ENCODE data around the gene CFB. TPM values are rescaled to one million over a fixed set of nuclear protein-coding genes. Genes with fewer than 3 reads are reported as not detected.

The CFB gene
- total and polyA plus RNA-seq, 9 of the 15 experiments (the other 6 are each of a cell fraction or from before 2014, with no cell fraction given) = 0.08 to 0.91 (median 0.22) TPM; not detected in 4

DNA sequence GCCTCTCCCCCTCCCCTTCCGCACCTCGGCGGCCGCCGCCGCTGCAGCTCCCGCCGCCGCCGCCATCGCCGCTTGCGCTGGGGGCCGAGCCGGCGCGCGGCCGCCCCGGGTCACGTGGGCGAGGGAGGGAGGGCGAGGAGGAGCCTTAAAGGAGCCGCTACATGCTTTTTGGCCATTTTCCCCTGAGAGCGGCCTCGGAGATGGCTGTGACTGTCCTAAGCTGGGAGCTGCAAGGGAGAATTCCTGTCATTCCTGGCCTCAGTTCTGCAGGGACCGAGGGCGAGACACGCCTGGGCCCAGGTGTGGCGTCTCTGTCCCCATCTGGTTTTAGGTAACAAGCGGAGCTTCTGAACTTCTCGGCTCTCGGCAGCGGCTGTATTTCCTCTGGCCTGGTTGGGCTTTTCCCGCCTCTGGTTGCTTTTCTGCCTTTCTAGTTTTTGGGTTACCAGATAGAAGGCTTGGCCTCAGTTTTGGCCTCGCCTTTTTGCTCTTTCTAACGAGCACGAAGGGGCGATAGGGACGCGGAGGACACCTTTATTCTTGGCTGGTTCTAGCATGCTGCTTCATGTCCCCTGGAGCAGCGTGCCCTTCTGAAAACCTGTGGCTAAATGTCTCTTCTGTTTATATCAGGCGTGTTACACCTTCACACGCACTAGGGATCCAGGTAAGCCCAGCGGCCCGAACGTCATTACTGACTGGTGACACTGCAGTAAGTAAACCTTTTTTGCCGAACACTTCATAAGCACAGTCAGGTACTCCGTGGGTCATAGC, 48.1 kb upstream of the CFB start, which contains the start of gene EHMT2 (continued):
- TF ChIP-seq, protein P1, sequence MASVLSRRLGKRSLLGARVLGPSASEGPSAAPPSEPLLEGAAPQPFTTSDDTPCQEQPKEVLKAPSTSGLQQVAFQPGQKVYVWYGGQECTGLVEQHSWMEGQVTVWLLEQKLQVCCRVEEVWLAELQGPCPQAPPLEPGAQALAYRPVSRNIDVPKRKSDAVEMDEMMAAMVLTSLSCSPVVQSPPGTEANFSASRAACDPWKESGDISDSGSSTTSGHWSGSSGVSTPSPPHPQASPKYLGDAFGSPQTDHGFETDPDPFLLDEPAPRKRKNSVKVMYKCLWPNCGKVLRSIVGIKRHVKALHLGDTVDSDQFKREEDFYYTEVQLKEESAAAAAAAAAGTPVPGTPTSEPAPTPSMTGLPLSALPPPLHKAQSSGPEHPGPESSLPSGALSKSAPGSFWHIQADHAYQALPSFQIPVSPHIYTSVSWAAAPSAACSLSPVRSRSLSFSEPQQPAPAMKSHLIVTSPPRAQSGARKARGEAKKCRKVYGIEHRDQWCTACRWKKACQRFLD (CRISPR knock-in tag; IDR thresholded peaks at IDR 0.05) = no peak
- TF ChIP-seq CBFA2T2 (conservative IDR thresholded peaks at IDR 0.05) = peak; percentile 46
- TF ChIP-seq ZNF384 (IDR thresholded peaks at IDR 0.05; ENCODE audit: low read depth, low read length) = no peak
- TF ChIP-seq, protein P2, sequence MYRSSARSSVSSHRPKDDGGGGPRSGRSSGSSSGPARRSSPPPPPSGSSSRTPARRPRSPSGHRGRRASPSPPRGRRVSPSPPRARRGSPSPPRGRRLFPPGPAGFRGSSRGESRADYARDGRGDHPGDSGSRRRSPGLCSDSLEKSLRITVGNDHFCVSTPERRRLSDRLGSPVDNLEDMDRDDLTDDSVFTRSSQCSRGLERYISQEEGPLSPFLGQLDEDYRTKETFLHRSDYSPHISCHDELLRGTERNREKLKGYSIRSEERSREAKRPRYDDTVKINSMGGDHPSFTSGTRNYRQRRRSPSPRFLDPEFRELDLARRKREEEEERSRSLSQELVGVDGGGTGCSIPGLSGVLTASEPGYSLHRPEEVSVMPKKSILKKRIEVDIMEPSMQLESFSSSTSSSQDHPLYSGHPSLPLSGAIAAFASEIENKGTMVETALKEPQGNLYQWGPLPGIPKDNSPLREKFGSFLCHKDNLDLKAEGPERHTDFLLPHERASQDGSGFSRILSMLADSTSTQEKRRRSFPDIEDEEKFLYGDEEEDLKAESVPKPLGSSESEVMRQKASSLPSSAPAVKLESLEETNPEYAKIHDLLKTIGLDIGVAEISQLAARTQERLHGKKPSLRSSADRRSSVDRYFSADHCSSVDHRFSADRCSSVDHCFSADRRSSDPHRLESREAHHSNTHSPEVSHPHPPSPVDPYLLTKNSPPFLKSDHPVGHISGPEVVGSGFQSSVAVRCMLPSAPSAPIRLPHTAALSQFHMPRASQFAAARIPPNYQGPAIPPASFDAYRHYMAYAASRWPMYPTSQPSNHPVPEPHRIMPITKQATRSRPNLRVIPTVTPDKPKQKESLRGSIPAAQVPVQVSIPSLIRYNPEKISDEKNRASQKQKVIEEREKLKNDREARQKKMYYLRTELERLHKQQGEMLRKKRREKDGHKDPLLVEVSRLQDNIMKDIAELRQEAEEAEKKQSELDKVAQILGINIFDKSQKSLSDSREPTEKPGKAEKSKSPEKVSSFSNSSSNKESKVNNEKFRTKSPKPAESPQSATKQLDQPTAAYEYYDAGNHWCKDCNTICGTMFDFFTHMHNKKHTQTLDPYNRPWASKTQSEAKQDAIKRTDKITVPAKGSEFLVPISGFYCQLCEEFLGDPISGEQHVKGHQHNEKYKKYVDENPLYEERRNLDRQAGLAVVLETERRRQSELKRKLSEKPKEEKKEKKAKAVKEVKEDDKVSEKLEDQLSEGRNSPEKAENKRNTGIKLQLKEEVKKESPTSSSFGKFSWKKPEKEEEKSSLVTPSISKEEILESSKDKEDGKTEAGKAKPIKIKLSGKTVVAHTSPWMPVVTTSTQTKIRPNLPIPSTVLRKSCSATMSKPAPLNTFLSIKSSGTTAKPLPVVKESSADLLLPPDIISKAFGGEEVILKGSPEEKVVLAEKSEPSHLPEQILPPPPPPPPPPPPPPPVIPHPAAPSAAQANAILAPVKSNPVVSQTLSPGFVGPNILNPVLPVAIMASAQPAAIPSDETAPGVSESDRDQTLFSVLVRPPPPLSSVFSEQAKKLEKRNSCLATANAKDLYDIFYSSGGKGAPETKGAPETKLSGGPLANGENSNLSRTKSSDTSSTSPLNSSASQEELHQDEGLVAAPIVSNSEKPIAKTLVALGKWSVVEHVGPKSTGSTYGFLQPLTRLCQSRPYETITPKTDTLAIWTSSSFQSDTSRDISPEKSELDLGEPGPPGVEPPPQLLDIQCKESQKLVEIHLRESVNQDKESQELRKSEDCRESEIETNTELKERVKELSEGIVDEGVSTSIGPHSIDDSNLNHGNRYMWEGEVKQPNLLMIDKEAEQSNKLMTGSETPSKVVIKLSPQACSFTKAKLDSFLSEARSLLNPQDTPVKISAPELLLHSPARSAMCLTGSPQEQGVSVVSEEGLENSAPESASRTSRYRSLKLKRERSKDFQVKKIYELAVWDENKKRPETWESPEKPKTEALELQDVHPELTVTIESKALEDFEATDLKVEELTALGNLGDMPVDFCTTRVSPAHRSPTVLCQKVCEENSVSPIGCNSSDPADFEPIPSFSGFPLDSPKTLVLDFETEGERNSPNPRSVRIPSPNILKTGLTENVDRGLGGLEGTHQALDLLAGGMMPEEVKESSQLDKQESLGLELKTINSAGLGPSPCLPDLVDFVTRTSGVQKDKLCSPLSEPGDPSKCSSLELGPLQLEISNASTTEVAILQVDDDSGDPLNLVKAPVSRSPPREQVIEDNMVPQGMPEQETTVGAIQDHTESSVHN (IDR thresholded peaks at IDR 0.05; ENCODE audit: borderline replicate concordance in 1 of 2, low read depth in 1 of 2) = no peak
- TF ChIP-seq ZNF324 (CRISPR knock-in tag; IDR thresholded peaks at IDR 0.05) = no peak
- TF ChIP-seq, protein P3, sequence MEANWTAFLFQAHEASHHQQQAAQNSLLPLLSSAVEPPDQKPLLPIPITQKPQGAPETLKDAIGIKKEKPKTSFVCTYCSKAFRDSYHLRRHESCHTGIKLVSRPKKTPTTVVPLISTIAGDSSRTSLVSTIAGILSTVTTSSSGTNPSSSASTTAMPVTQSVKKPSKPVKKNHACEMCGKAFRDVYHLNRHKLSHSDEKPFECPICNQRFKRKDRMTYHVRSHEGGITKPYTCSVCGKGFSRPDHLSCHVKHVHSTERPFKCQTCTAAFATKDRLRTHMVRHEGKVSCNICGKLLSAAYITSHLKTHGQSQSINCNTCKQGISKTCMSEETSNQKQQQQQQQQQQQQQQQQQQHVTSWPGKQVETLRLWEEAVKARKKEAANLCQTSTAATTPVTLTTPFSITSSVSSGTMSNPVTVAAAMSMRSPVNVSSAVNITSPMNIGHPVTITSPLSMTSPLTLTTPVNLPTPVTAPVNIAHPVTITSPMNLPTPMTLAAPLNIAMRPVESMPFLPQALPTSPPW (CRISPR knock-in tag; IDR thresholded peaks at IDR 0.05) = peak; percentile 99
- TF ChIP-seq RBM34 (IDR thresholded peaks at IDR 0.05; ENCODE audit: borderline replicate concordance, insufficient read depth, low read length) = no peak
- TF ChIP-seq TRIM28 (IDR thresholded peaks at IDR 0.05) = no peak
- TF ChIP-seq POLR2B (IDR thresholded peaks at IDR 0.05; ENCODE audit: low read depth, partially characterized antibody) = peak; percentile 73
- TF ChIP-seq, protein P4, sequence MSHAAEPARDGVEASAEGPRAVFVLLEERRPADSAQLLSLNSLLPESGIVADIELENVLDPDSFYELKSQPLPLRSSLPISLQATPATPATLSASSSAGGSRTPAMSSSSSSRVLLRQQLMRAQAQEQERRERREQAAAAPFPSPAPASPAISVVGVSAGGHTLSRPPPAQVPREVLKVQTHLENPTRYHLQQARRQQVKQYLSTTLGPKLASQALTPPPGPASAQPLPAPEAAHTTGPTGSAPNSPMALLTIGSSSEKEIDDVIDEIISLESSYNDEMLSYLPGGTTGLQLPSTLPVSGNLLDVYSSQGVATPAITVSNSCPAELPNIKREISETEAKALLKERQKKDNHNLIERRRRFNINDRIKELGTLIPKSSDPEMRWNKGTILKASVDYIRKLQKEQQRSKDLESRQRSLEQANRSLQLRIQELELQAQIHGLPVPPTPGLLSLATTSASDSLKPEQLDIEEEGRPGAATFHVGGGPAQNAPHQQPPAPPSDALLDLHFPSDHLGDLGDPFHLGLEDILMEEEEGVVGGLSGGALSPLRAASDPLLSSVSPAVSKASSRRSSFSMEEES (CRISPR knock-in tag; IDR thresholded peaks at IDR 0.05) = peak; percentile 93
- no peak for TF ChIP-seq HOXB6 (CRISPR knock-in tag; IDR thresholded peaks at IDR 0.05; ENCODE audit: borderline replicate concordance)
- TF ChIP-seq RFX7 (CRISPR knock-in tag; IDR thresholded peaks at IDR 0.05) = no peak
- TF ChIP-seq ZC3H4 (CRISPR knock-in tag; IDR thresholded peaks at IDR 0.05; ENCODE audit: borderline replicate concordance) = no peak
- no peak for TF ChIP-seq SREBF2 (CRISPR knock-in tag; IDR thresholded peaks at IDR 0.05)
